Measurements from ENCODE around the gene SGMS2.

SGMS2 gene

GRCh38 chr4:107799669-107800450 is 24.9 kb upstream of the SGMS2 start:
- TF ChIP-seq ZNF239 (tag by site-specific recombination; IDR thresholded peaks at IDR 0.05) (no peak), ZFP3 (tag by site-specific recombination; IDR thresholded peaks at IDR 0.05; ENCODE audit: low read depth) (no peak), SALL2 (tag by site-specific recombination; IDR thresholded peaks at IDR 0.05; ENCODE audit: borderline replicate concordance) (no peak), GLIS2 (tag by site-specific recombination; IDR thresholded peaks at IDR 0.05) (no peak)
- no peak overlapping the region for H3K27ac ChIP-seq (ENCODE audit: extremely low read depth, low read depth, low read length)
- ChIA-PET POLR2A (no interaction called here), CTCF (interaction anchor here (1.0 kb wide), 1 partner anchor 41 kb away, joined by 6 read pairs; no protein-coding TSS in a partner anchor)
- H3K4me3 ChIP-seq (ENCODE audit: low read depth, low read length), result no peak overlapping the region
- no peaks in the 10 kb centered on the region for H3K36me3 ChIP-seq (ENCODE audit: control insufficient read depth in 2 of 2, insufficient read depth in 1 of 2, low read length in 2 of 2)
- no peaks in the 10 kb centered on the region for H3K4me1 ChIP-seq (ENCODE audit: control insufficient read depth, insufficient read depth, low read length)
- H3K9me3 ChIP-seq (ENCODE audit: control insufficient read depth, insufficient read depth, low read depth, low read length), result no peaks in the 10 kb centered on the region

GRCh38 chr4:107800706-107801105 is 24.0 kb upstream of the SGMS2 start:
- no peaks in the 10 kb centered on the region for H3K4me1 ChIP-seq (ENCODE audit: control insufficient read depth, insufficient read depth, low read length)
- no peak overlapping the region for H3K4me3 ChIP-seq (ENCODE audit: low read depth, low read length)
- H3K36me3 ChIP-seq (ENCODE audit: control insufficient read depth in 2 of 2, insufficient read depth in 1 of 2, low read length in 2 of 2), result no peaks in the 10 kb centered on the region
- no peaks in the 10 kb centered on the region for H3K9me3 ChIP-seq (ENCODE audit: control insufficient read depth, insufficient read depth, low read depth, low read length)
- ChIA-PET CTCF (no interaction called here), POLR2A (no interaction called here)
- TF ChIP-seq ZNF24 (tag by site-specific recombination; IDR thresholded peaks at IDR 0.05) (no peak), ZNF560 (tag by site-specific recombination; IDR thresholded peaks at IDR 0.05; ENCODE audit: borderline replicate concordance) (no peak), ZBTB17 (tag by site-specific recombination; IDR thresholded peaks at IDR 0.05) (no peak), ZNF488 (tag by site-specific recombination; IDR thresholded peaks at IDR 0.05) (no peak), ZNF670 (tag by site-specific recombination; IDR thresholded peaks at IDR 0.05; ENCODE audit: low read depth) (no peak), ZNF280D (tag by site-specific recombination; IDR thresholded peaks at IDR 0.05) (no peak)
- H3K27ac ChIP-seq (ENCODE audit: extremely low read depth, low read depth, low read length), result no peak overlapping the region

GRCh38 chr4:107801766-107802211 is 22.9 kb upstream of the SGMS2 start:
- ChIA-PET POLR2A (no interaction called here), CTCF (no interaction called here)

More at GRCh38 chr4:107801766-107802211, 22.9 kb upstream of the SGMS2 start:
- no peak overlapping the region for H3K27ac ChIP-seq (ENCODE audit: extremely low read depth, low read depth, low read length)
- TF ChIP-seq ZNF624 (tag by site-specific recombination; IDR thresholded peaks at IDR 0.05), result no peak
- TF ChIP-seq OSR2 (tag by site-specific recombination; IDR thresholded peaks at IDR 0.05), result peak; percentile 40; the same call in 1 of the 2 replicates
- 0 out of 2 replicates have a peak, but pooled peaks have one; percentile 14 for TF ChIP-seq ZIC2 (tag by site-specific recombination; IDR thresholded peaks at IDR 0.05)
- TF ChIP-seq FEZF1 (tag by site-specific recombination; IDR thresholded peaks at IDR 0.05), result peak; percentile 66
- no peak for TF ChIP-seq ELK4 (IDR thresholded peaks at IDR 0.05; ENCODE audit: borderline replicate concordance, low read depth, low read length)
- TF ChIP-seq ZNF311 (tag by site-specific recombination; IDR thresholded peaks at IDR 0.05; ENCODE audit: borderline replicate concordance), result no peak
- TF ChIP-seq YY1 (tag by site-specific recombination; IDR thresholded peaks at IDR 0.05), result no peak
- no peaks in the 10 kb centered on the region for H3K36me3 ChIP-seq (ENCODE audit: control insufficient read depth in 2 of 2, insufficient read depth in 1 of 2, low read length in 2 of 2)
- no peak overlapping the region for H3K4me3 ChIP-seq (ENCODE audit: low read depth, low read length)
- no peaks in the 10 kb centered on the region for H3K9me3 ChIP-seq (ENCODE audit: control insufficient read depth, insufficient read depth, low read depth, low read length)
- H3K4me1 ChIP-seq (ENCODE audit: control insufficient read depth, insufficient read depth, low read length), result no peaks in the 10 kb centered on the region

Data from HEK293 (cell line).